Measurements from ENCODE around the gene COL8A1.

The COL8A1 gene

DNA sequence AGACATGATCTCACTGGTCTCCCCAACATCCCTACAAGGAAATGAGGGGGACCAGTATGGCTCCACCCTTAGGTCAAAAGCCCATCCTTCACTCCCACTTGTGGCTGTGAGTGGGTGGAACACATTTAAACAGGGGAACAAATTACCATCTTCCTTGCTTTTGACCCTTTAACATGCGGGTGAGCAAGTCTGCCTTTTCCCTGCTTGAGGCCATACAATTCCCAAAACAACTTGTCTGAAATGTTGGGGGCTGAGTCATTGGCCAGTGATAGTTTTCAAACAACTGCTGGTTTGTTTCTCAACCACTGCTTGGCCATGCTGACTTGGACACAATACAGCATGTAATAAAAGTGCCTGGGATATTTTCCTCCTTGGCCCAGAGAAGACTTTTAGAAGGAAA lies 39.6 kb downstream of the COL8A1 start:
- Mint-ChIP-seq H3K27ac (no peak overlapping the region), H3K36me3 (no peaks in the 10 kb centered on the region), H3K4me1 (ENCODE audit: low read depth) (no peaks in the 10 kb centered on the region), H3K9me3 (ENCODE audit: low read depth) (no peaks in the 10 kb centered on the region), H3K4me3 (no peak overlapping the region), H3K27me3 (peaks cover 6% of the 10 kb centered on the region)

DNA sequence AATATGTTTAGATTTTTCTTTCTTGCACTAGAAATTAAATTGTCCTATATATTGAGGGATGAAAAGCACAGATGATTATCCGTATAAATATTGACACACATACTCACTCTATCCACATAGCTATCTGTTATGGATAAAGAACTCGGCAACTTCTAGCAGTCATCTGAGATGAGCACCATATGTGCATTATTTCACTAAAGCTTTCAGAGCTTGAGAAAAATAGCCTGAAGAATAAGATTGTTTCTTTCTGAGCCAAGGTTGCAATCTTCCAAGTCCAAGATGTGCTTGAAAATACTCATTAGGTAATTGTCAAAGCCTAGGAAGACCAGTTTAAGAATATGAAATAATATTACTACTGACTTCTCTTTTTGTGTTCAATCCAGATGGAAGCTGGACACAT lies 40.5 kb downstream of the COL8A1 start:
- Mint-ChIP-seq H3K4me1 (ENCODE audit: low read depth) (no peaks in the 10 kb centered on the region), H3K27ac (no peak overlapping the region), H3K9me3 (ENCODE audit: low read depth) (no peaks in the 10 kb centered on the region), H3K36me3 (no peaks in the 10 kb centered on the region), H3K27me3 (peaks cover 6% of the 10 kb centered on the region), H3K4me3 (no peak overlapping the region)

DNA sequence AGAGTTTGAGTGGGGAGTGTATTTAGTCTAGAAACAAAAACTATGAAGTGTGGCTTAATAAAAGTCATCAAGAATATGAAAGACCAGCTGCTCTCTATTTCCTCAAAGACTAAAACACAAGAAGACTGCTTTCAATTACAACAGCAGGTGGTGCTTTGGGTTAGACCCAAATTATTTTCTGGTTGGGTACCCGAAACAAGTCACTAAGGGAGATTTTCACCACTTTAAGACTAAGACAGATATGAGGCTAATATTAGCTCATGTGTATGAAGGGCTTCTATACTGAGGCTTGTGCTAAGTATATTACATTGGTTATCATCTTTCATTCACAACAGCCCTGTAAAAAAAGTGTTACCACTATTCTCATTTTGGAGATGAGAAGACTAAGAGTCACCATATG lies 43.1 kb downstream of the COL8A1 start:
- Mint-ChIP-seq H3K36me3 (no peaks in the 10 kb centered on the region), H3K27ac (no peak overlapping the region), H3K9me3 (ENCODE audit: low read depth) (no peaks in the 10 kb centered on the region), H3K4me1 (ENCODE audit: low read depth) (no peaks in the 10 kb centered on the region), H3K4me3 (no peak overlapping the region), H3K27me3 (peaks cover 7% of the 10 kb centered on the region)

DNA sequence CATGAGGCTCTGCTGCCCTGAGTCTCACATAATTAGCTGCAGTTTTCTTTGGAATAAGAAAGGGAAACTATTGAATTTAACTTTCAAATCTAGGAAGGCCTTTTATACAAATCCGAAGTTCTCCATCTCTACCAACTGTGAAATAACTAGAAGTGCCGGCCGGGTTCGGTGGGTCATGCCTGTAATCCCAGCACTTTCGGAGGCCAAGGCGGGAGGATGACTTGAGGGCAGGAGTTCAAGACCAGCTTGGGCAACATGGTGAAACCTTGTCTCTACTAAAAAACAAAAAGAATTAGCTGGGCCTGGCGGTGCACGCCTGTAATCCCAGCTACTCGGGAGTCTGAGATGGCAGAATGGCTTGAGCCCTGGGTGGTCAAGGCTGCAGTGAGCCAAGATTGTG lies 43.6 kb downstream of the COL8A1 start:
- H3K4me1 Mint-ChIP-seq (ENCODE audit: low read depth) = no peaks in the 10 kb centered on the region
- H3K4me3 Mint-ChIP-seq = no peak overlapping the region
- no peaks in the 10 kb centered on the region for H3K9me3 Mint-ChIP-seq (ENCODE audit: low read depth)
- no peaks in the 10 kb centered on the region for H3K36me3 Mint-ChIP-seq
- no peak overlapping the region for H3K27ac Mint-ChIP-seq
- H3K27me3 Mint-ChIP-seq = peaks cover 7% of the 10 kb centered on the region

DNA sequence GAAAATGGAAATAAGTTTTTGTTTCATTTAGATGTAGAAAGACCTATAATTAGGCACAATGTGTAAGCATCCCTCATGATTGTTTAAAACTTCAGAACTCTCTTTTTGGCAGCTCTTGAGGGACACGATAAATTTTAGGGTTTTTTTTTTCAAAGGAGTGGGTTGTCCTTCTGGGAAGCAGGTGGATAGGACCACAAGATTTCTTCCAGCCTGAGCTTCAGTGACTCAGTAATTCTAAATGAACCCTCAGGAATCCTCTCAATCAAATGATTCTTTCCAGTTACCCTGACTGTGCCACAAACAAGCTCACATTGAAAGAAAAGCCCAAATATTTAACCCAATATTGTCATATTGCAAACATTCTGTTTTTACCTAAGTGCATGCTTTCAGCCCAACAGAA lies 45.1 kb downstream of the COL8A1 start:
- Mint-ChIP-seq H3K36me3 (no peaks in the 10 kb centered on the region), H3K27me3 (peaks cover 7% of the 10 kb centered on the region), H3K27ac (no peak overlapping the region), H3K4me1 (ENCODE audit: low read depth) (no peaks in the 10 kb centered on the region), H3K4me3 (no peak overlapping the region), H3K9me3 (ENCODE audit: low read depth) (no peaks in the 10 kb centered on the region)

DNA sequence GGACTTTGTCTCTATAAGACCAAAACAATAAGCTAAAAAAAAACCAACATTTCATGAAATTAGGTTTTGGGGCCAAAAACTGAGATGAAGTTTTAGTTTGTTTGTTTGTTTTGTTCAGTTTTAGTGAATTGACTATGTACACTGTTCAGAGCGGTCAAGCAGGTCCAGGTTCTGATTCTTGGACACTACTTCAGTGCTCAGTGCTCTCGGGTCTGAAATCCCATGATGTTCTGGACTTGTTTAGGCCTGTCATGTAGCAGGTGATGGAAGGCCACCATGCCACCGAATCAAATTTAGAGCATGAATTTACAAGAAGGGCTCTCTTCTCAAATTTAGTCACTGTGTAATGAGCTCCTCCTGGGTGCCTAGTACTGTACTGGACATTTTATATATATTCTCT lies 45.5 kb downstream of the COL8A1 start:
- H3K27me3 Mint-ChIP-seq = peaks cover 7% of the 10 kb centered on the region
- H3K4me1 Mint-ChIP-seq (ENCODE audit: low read depth) = no peaks in the 10 kb centered on the region
- H3K27ac Mint-ChIP-seq = no peak overlapping the region
- no peaks in the 10 kb centered on the region for H3K36me3 Mint-ChIP-seq
- H3K9me3 Mint-ChIP-seq (ENCODE audit: low read depth) = no peaks in the 10 kb centered on the region
- no peak overlapping the region for H3K4me3 Mint-ChIP-seq

DNA sequence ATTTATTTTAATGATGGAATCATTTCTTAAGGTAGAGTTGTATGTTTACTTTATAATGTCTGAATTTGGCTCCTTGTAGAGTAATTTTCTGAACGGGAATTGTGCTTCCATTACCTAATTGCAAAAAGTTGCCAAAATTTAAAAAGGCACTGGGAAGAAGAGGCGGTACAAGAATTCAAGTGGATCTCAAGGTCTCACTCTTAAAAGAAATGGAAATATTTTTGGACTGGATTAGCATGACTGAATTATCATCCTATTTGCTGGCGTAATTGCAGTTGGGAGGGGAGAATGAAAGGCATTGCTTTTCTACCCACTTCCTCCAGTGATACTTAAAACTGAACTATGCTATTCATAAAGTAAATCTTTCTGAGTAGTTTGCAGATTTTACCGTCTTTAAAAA lies 46.2 kb downstream of the COL8A1 start:
- Mint-ChIP-seq H3K36me3 (no peaks in the 10 kb centered on the region), H3K4me1 (ENCODE audit: low read depth) (no peaks in the 10 kb centered on the region), H3K4me3 (no peak overlapping the region), H3K27ac (no peak overlapping the region), H3K27me3 (peaks cover 7% of the 10 kb centered on the region), H3K9me3 (ENCODE audit: low read depth) (no peaks in the 10 kb centered on the region)

DNA sequence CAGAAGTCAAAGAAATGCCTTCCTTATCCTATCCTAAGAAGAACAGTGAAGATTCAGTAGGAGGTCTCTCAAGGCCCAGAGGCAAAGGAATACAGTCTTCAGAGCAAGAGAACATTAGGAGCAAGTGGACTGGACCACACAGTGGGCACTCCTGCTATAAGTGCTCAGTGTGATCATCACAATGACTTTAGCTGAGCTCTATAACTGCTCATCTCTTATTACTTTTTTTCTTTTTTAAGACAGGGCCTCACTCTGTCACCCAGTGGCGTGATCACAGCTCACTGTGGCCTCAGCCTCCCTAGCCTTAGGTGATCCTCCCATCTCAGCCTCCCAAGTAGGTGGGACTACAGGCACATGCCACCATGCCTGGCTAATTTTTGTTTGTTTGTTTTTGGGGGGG lies 48.1 kb downstream of the COL8A1 start:
- H3K27ac Mint-ChIP-seq = no peak overlapping the region

DNA sequence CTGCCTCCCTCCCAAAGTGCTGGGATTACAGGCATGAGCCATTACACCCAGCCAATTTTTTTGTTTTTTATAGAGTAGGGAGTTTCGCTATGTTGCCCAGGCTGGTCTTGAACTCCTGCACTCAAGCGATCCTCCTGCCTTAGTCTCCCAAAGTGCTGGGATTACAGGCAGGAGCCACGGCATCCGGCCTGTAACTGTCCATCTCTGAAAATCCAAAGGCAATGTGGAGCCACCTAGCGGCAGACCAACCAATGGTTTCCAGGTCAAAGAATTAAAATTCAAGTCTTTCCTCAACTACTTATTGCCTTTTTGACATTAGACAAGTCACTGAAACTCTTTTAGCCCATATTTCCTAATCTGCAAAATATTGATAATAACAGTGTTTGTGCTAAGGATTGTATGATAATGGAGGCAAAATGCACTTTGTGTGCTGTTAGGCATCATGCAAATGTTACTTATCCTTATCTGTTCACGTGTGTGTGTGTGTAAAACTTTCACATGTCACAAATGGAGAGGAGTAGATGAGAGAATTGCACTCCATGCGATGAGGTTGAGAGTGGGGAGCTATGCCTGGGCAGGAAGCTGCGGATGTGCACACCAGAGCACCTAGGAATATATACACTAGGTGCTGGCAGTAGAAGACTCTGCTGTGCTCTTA lies 48.7 kb downstream of the COL8A1 start:
- H3K36me3 Mint-ChIP-seq = no peaks in the 10 kb centered on the region
- H3K4me3 Mint-ChIP-seq = no peak overlapping the region
- no peaks in the 10 kb centered on the region for H3K4me1 Mint-ChIP-seq (ENCODE audit: low read depth)
- no peaks in the 10 kb centered on the region for H3K9me3 Mint-ChIP-seq (ENCODE audit: low read depth)
- no peak overlapping the region for H3K27ac Mint-ChIP-seq
- peaks cover 7% of the 10 kb centered on the region for H3K27me3 Mint-ChIP-seq

More for the DNA sequence above, 48.1 kb downstream of the COL8A1 start:
- no peaks in the 10 kb centered on the region for H3K9me3 Mint-ChIP-seq (ENCODE audit: low read depth)
- peaks cover 7% of the 10 kb centered on the region for H3K27me3 Mint-ChIP-seq
- no peaks in the 10 kb centered on the region for H3K36me3 Mint-ChIP-seq
- H3K4me3 Mint-ChIP-seq = no peak overlapping the region
- no peaks in the 10 kb centered on the region for H3K4me1 Mint-ChIP-seq (ENCODE audit: low read depth)

DNA sequence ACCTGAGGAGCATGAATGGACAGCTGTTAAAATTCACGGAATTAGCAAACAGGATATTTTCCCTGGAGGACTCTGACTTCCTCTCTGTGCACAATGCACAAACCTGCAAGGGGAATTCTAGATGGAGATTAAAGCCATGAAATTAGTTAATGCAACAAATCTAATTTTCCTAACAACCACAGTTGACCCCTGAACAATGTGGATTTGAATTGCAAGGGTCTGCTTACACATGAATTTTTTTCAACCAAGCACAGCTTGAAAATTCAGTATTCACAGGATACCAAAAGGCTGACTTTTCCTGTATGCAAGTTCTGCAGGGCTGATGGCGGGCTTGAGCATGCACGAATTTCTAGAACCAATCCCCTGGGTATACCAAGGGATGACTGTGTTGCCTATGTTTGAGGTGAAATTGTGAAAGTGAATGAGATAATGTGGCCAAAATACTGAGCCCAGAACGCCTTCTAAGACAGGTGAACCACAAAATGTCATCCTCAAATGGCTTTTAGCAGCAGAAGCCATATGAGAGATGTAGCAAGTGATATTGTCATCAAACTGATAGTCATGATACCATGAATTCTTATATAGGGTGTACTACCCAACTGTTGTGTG lies 52.5 kb downstream of the COL8A1 start:
- Mint-ChIP-seq H3K27me3 (peaks cover 7% of the 10 kb centered on the region), H3K9me3 (ENCODE audit: low read depth) (no peaks in the 10 kb centered on the region), H3K27ac (no peak overlapping the region), H3K4me3 (no peak overlapping the region), H3K4me1 (ENCODE audit: low read depth) (no peaks in the 10 kb centered on the region), H3K36me3 (no peaks in the 10 kb centered on the region)

DNA sequence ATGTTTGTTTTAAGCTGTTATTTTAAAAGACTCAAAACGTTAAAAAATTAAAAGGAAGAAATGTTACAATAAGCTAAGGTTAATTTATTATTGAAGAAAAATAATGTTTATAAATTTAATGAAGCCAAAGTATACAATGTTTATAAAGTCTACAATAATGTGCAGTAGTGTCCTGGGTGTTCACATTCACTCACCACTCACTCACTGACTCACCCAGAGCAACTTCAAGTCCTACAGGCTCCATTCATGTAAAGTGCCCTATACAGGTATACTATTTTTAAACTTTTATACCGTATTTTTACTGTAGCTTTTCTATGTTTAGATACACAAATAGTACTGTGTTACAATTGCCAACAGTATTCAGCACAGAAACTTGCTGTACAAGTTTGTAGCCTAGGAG lies 55.2 kb downstream of the COL8A1 start:
- no peaks in the 10 kb centered on the region for H3K27me3 Mint-ChIP-seq
- H3K27ac Mint-ChIP-seq = no peak overlapping the region
- no peak overlapping the region for H3K4me3 Mint-ChIP-seq
- H3K4me1 Mint-ChIP-seq (ENCODE audit: low read depth) = no peaks in the 10 kb centered on the region
- H3K9me3 Mint-ChIP-seq (ENCODE audit: low read depth) = no peaks in the 10 kb centered on the region
- H3K36me3 Mint-ChIP-seq = no peaks in the 10 kb centered on the region

DNA sequence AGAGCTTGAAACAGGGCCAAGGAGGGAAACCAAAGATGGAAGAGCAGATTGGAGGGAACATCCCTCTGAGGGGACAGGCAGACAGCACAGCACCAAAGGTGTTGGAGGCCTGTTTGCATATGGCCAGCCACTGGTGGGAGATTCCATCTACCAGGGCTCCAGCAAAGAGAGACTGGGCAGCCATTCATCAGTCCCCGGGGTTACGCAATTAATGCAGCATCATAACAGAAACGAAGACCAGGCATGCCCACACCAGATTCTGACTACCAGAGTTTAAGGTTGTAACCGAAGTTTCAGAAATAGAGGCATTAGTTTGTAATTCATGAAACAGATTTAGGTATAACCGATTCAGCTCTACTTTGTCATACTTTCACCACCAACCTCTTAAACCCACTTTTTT lies 58.1 kb downstream of the COL8A1 start:
- no peaks in the 10 kb centered on the region for H3K4me1 Mint-ChIP-seq (ENCODE audit: low read depth)
- H3K4me3 Mint-ChIP-seq = no peak overlapping the region
- H3K27me3 Mint-ChIP-seq = peaks cover 5% of the 10 kb centered on the region
- H3K27ac Mint-ChIP-seq = no peak overlapping the region
- H3K9me3 Mint-ChIP-seq (ENCODE audit: low read depth) = no peaks in the 10 kb centered on the region
- H3K36me3 Mint-ChIP-seq = no peaks in the 10 kb centered on the region

DNA sequence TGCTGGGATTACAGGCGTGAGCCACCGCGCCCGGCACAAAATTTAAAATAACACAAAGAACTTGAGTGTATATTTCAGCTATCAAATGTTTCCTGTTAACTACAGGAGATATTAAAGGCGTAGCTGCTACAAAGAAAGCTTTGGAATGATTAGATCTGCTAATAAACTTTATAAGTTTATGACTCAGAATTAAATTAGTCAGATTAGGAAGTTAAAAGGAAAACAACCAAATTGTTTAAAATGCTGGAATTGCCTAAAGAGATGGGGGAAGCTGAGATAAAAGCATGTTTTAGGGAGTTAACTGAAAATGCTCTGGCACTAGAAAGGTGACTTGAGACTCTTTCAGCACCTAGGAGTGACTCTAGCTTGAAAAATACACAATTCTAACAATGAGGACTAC lies 58.9 kb downstream of the COL8A1 start:
- Mint-ChIP-seq H3K4me1 (ENCODE audit: low read depth) (no peaks in the 10 kb centered on the region), H3K27ac (no peak overlapping the region), H3K9me3 (ENCODE audit: low read depth) (no peaks in the 10 kb centered on the region), H3K4me3 (no peak overlapping the region), H3K27me3 (peaks cover 5% of the 10 kb centered on the region), H3K36me3 (no peaks in the 10 kb centered on the region)

DNA sequence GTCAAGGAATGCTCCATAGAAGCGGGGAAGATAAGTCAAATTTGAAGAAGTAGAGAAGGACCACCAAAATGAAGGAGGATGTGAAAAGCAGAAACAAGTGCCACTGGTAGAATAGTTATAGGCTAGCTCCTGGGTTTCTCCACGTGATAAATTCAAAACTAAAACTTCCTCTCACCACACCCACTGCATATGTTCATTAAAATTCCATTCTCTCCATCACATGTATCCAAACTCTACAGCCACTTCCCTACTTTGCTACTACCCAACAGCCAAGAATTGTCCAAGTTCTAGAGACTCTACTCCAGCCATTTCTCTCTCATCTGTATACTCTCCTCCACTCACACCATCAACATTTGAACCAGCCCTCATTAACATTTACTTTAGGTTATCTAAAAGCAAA lies 60.5 kb downstream of the COL8A1 start:
- Mint-ChIP-seq H3K4me3 (no peak overlapping the region), H3K9me3 (ENCODE audit: low read depth) (no peaks in the 10 kb centered on the region), H3K4me1 (ENCODE audit: low read depth) (no peaks in the 10 kb centered on the region), H3K27me3 (peaks cover 5% of the 10 kb centered on the region), H3K27ac (no peak overlapping the region), H3K36me3 (no peaks in the 10 kb centered on the region)

DNA sequence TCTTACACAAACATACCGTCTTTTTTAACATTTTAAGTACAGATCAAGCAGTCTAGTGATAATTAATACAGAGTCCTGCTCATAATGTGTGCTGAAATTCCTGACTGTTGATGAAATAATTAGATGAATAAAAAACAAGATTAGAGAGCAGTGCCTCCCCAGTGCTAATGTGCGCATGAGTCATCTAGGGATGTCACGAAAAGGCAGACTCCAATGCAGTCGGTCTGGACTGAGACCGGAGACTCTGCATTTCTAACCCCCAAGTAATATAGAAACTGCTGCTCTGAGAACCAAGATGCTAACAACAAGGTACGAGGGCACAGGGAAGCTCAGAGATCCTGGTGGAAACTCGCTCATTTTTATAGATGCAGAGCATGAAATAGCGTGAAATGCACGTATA lies 61.4 kb downstream of the COL8A1 start:
- H3K4me3 Mint-ChIP-seq = no peak overlapping the region
- no peak overlapping the region for H3K27ac Mint-ChIP-seq
- peaks cover 5% of the 10 kb centered on the region for H3K27me3 Mint-ChIP-seq
- no peaks in the 10 kb centered on the region for H3K36me3 Mint-ChIP-seq
- H3K9me3 Mint-ChIP-seq (ENCODE audit: low read depth) = no peaks in the 10 kb centered on the region
- H3K4me1 Mint-ChIP-seq (ENCODE audit: low read depth) = no peaks in the 10 kb centered on the region

DNA sequence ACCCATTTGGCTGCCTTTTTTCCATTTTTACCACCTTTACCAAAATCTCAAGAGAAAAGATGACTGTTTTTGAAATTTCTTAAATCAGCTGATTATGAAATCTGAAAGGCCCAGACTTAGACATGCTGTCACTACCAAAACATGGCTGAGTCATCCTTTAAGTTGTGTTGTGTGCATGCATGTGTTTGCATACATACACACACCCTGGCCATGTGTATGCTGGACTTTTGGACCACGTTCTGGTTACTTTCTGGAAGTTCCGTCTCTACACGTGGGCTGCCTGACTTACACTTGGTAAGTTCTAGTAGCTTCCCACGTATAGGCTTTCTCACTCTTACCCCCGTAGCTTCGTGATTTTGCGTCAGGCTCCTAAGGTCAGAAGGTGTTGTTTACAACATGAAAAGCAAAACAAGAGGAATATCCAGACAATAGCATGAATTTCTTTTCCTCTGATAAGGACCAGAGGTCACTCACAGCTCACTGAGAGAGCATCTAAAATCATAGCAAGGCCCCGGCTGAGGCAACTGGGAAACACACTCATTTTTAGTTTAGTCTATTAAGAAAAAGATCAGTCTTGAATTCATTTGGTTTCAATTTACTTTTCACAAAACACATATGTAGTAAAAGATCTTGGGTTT lies 62.4 kb downstream of the COL8A1 start:
- Mint-ChIP-seq H3K4me3 (no peak overlapping the region), H3K27me3 (peaks cover 5% of the 10 kb centered on the region), H3K27ac (no peak overlapping the region), H3K4me1 (ENCODE audit: low read depth) (no peaks in the 10 kb centered on the region), H3K9me3 (ENCODE audit: low read depth) (no peaks in the 10 kb centered on the region), H3K36me3 (no peaks in the 10 kb centered on the region)

Measured in activated naive CD8-positive, alpha-beta T cell (primary cell).